OCI-LY7 (cell line): Measurements from ENCODE around the gene WDR82. TPM values are rescaled to one million over a fixed set of nuclear protein-coding genes. Genes with fewer than 3 reads are reported as not detected.
A peak's percentile ranks its signal among the peaks of the same experiment; 100 is the strongest.

Experiments used
- BruUV-seq: library from RNA; stranded (reverse); fragments of 400-500 nt; replicated peaks from 2 replicates; lab custom pipeline; 2021; lab: Mats Ljungman, UMichigan
- CTCF ChIA-PET: fragments of 300-600 bp; sonication (Branson Sonifier 250); formaldehyde crosslinking; loops from one replicate; lab custom pipeline; 2022; ENCODE audit warnings: antibody characterized with exemption; ENCODE audit not compliant: unreplicated experiment; lab: Charles Lee
- POLR2A ChIA-PET: fragments of 300-600 bp; sonication (Branson Sonifier 250); formaldehyde crosslinking; loops from one replicate; lab custom pipeline; 2022; ENCODE audit warnings: antibody characterized with exemption; lab: Charles Lee
- DNase-seq: peaks from one replicate; pipeline ENCODE4 v3.0.0-alpha.2; 2015; ENCODE audit warnings: low spot score
- H2AFZ ChIP-seq: fragments of 200-600 bp; sonication (generic), shearing (Covaris generic); 2 replicates; pipeline ENCODE4 v1.6.1; 2014; ENCODE audit warnings: mild to moderate bottlenecking, antibody characterized with exemption, low read length, moderate library complexity
- H3K27ac ChIP-seq: fragments of 200-600 bp; sonication (generic); 2 replicates; pipeline ENCODE4 v1.5.1; 2014; ENCODE audit warnings: mixed run types, low read depth, mild to moderate bottlenecking, moderate library complexity, low read length, inconsistent platforms; ENCODE audit not compliant: poor library complexity, severe bottlenecking
- H3K36me3 ChIP-seq: fragments of 200-600 bp; sonication (generic); 2 replicates; pipeline ENCODE4 v1.6.1; 2014; ENCODE audit warnings: mild to moderate bottlenecking, antibody characterized with exemption, low read length, moderate library complexity, mixed read lengths; ENCODE audit not compliant: insufficient read depth
- H3K4me1 ChIP-seq: fragments of 200-600 bp; sonication (generic); 2 replicates; pipeline ENCODE4 v1.5.1; 2014; ENCODE audit warnings: mild to moderate bottlenecking, low read length; ENCODE audit not compliant: insufficient read depth, poor library complexity, severe bottlenecking
- H3K4me2 ChIP-seq: fragments of 200-600 bp; sonication (generic); 2 replicates; pipeline ENCODE4 v1.6.1; 2014; ENCODE audit warnings: mild to moderate bottlenecking, low read length
- H3K4me3 ChIP-seq: fragments of 200-600 bp; sonication (generic); 2 replicates; pipeline ENCODE4 v1.5.1; 2014; ENCODE audit warnings: mild to moderate bottlenecking, low read depth, low read length; ENCODE audit not compliant: poor library complexity, severe bottlenecking
- H3K79me2 ChIP-seq: fragments of 200-600 bp; sonication (generic); 2 replicates; pipeline ENCODE4 v1.6.1; 2016; ENCODE audit warnings: low read depth, mild to moderate bottlenecking, low read length, moderate library complexity, mixed read lengths; ENCODE audit not compliant: insufficient read depth
- H3K9me2 ChIP-seq: fragments of 200-600 bp; sonication (generic); 2 replicates; pipeline ENCODE4 v1.6.1; 2016; ENCODE audit warnings: mild to moderate bottlenecking, low read length, mixed read lengths; ENCODE audit not compliant: insufficient read depth
- H3K9me3 ChIP-seq: fragments of 200-600 bp; sonication (generic); 2 replicates; pipeline ENCODE4 v1.6.1; 2014; ENCODE audit warnings: mild to moderate bottlenecking, mixed run types, low read length, mixed read lengths
- H4K20me1 ChIP-seq: fragments of 200-600 bp; sonication (generic); 2 replicates; pipeline ENCODE4 v1.6.1; 2014; ENCODE audit warnings: mild to moderate bottlenecking, antibody characterized with exemption, low read length, moderate library complexity, mixed read lengths; ENCODE audit not compliant: insufficient read depth
- EZH2phosphoT487 ChIP-seq: fragments of 200-600 bp; sonication (generic); IDR thresholded peaks from 2 replicates; pipeline ENCODE4 v1.6.1; 2018; ENCODE audit warnings: low read depth, borderline replicate concordance, mild to moderate bottlenecking, mixed run types, antibody characterized with exemption, low read length, moderate library complexity, mixed read lengths
- intact Hi-C: fragments of 100-400 bp; cut with micrococcal nuclease; formaldehyde crosslinking; loops from one replicate; pipeline ENCODE4 v1.10.0; 2022; ENCODE audit not compliant: unreplicated experiment
- total RNA-seq, 2 experiments: library from RNA; depleted of rRNA in 1 of 2; stranded (reverse); fragments of >200 nt in 1 of 2; shearing (Covaris generic) in 1 of 2; gene quantifications; 2 replicates each; pipeline ENCODE4 v1.2.3, GENCODE V29; 2014 to 2022
- TF ChIP-seq, protein P1 (sequence below): fragments of 200-600 bp; sonication (generic); conservative IDR thresholded peaks from 2 replicates; pipeline ENCODE4 v1.5.1; 2014; ENCODE audit warnings: mild to moderate bottlenecking, antibody characterized with exemption, low read length, moderate library complexity, mixed read lengths

Gene WDR82
- total RNA-seq, 2 experiments from 2014 or later, result 38.5 to 67.9 TPM

- intact Hi-C loops, result no loop called here
- peaks cover 32% of the 10 kb centered on the region for H3K4me1 ChIP-seq
- BruUV-seq, result no TSS peak
These were observed 36.0 kb upstream of the WDR82 start for GRCh38 chr3:52314489-52314888.

DNA sequence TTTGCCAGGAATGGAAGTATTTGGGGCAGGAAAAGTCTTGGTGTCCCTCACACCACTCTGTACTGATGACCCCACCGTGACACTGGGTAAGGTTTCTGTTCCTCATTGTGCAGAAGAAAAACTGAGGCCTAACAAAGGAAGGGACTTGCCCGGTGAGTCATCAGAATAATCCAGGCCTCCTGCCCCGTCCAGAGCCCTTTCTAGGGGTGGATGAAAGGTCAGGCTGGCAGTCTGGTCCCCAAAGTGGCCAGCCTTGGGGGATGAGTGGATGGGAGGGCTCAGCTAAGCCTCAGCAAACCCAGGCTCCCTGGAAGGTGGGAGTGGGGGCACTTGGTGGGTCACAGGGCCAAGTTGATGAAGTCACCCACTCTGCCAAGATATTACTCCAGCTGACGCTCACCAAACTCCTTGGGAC lies 35.3 kb upstream of the WDR82 start:
- CTCF ChIA-PET, result no interaction called here
- Histone ChIP-seq H2AFZ (no peak overlapping the region), H3K4me2 (peak overlapping the region; percentile 40)

More at GRCh38 chr3:52314489-52314888, 36.0 kb upstream of the WDR82 start:
- H3K27ac ChIP-seq, result no peak overlapping the region
- DNase-seq, result no peak
- H3K4me3 ChIP-seq, result no peak overlapping the region
- H3K9me3 ChIP-seq, result no peaks in the 10 kb centered on the region
- H3K9me2 ChIP-seq, result no peaks in the 10 kb centered on the region
- H4K20me1 ChIP-seq, result no peaks in the 10 kb centered on the region
- no peak overlapping the region for H3K4me2 ChIP-seq
- TF ChIP-seq, protein P1, sequence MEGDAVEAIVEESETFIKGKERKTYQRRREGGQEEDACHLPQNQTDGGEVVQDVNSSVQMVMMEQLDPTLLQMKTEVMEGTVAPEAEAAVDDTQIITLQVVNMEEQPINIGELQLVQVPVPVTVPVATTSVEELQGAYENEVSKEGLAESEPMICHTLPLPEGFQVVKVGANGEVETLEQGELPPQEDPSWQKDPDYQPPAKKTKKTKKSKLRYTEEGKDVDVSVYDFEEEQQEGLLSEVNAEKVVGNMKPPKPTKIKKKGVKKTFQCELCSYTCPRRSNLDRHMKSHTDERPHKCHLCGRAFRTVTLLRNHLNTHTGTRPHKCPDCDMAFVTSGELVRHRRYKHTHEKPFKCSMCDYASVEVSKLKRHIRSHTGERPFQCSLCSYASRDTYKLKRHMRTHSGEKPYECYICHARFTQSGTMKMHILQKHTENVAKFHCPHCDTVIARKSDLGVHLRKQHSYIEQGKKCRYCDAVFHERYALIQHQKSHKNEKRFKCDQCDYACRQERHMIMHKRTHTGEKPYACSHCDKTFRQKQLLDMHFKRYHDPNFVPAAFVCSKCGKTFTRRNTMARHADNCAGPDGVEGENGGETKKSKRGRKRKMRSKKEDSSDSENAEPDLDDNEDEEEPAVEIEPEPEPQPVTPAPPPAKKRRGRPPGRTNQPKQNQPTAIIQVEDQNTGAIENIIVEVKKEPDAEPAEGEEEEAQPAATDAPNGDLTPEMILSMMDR, result no peak
- no peak for TF ChIP-seq EZH2phosphoT487
- no peak overlapping the region for H2AFZ ChIP-seq
- CTCF ChIA-PET, result no interaction called here
- POLR2A ChIA-PET, result no interaction called here
- H3K79me2 ChIP-seq, result no peaks in the 10 kb centered on the region
- no peaks in the 10 kb centered on the region for H3K36me3 ChIP-seq

GRCh38 chr3:52313188-52313773 lies 34.8 kb upstream of the WDR82 start:
- Histone ChIP-seq H3K27ac (no peak overlapping the region), H3K9me3 (no peaks in the 10 kb centered on the region), H4K20me1 (no peaks in the 10 kb centered on the region), H3K4me3 (no peak overlapping the region), H3K36me3 (no peaks in the 10 kb centered on the region), H3K4me1 (peaks cover 32% of the 10 kb centered on the region), H3K4me2 (peak overlapping the region; percentile 40), H2AFZ (no peak overlapping the region), H3K9me2 (no peaks in the 10 kb centered on the region), H3K79me2 (no peaks in the 10 kb centered on the region)
- POLR2A ChIA-PET, result no interaction called here
- CTCF ChIA-PET, result no interaction called here
- intact Hi-C loops, result no loop called here
- BruUV-seq, result no TSS peak
- TF ChIP-seq EZH2phosphoT487, result no peak
- TF ChIP-seq, protein P1, result no peak
- DNase-seq, result no peak

More for the DNA sequence above, 35.3 kb upstream of the WDR82 start:
- Histone ChIP-seq H3K36me3 (no peaks in the 10 kb centered on the region), H3K27ac (no peak overlapping the region), H3K4me1 (peaks cover 32% of the 10 kb centered on the region), H3K9me3 (no peaks in the 10 kb centered on the region), H4K20me1 (no peaks in the 10 kb centered on the region), H3K4me3 (no peak overlapping the region), H3K79me2 (no peaks in the 10 kb centered on the region), H3K9me2 (no peaks in the 10 kb centered on the region)
- intact Hi-C loops, result no loop called here
- POLR2A ChIA-PET, result no interaction called here
- BruUV-seq, result no TSS peak
- peak; percentile 68 for DNase-seq
- no peak for TF ChIP-seq EZH2phosphoT487
- TF ChIP-seq, protein P1, result no peak
